Large intestine (tissue), 3 donors: Measurements from ENCODE around the gene COL6A5. TPM values are rescaled to one million over a fixed set of nuclear protein-coding genes. Genes with fewer than 3 reads are reported as not detected.
"Not testable (repeated sequence)": the region's sequence is repeated elsewhere in the genome, so short reads cannot be mapped to it uniquely, and the experiment has no call there.

Experiments used
- DNase-seq, 2 donors: peaks; one replicate each; pipeline versions ENCODE4 v3.0.0 to v3.0.0-alpha.2; 2013
- H3K27ac ChIP-seq: one replicate; pipeline ENCODE4 v1.5.1; 2013; ENCODE audit warnings: low read length
- H3K27me3 ChIP-seq: 2 replicates; pipeline ENCODE4 v1.6.1; 2013; ENCODE audit warnings: low read length; ENCODE audit not compliant: control insufficient read depth, insufficient read depth
- H3K36me3 ChIP-seq: 2 replicates; pipeline ENCODE4 v1.6.1; 2013; ENCODE audit warnings: low read length; ENCODE audit not compliant: control insufficient read depth, insufficient read depth
- H3K4me1 ChIP-seq: one replicate; pipeline ENCODE4 v1.6.1; 2013; ENCODE audit warnings: low read length; ENCODE audit not compliant: control insufficient read depth, insufficient read depth
- H3K4me3 ChIP-seq: one replicate; pipeline ENCODE4 v1.5.1; 2013; ENCODE audit warnings: low read length
- H3K9me3 ChIP-seq: one replicate; pipeline ENCODE4 v1.6.1; 2013; ENCODE audit warnings: mild to moderate bottlenecking, low read depth, low read length, moderate library complexity; ENCODE audit not compliant: control insufficient read depth
- WGBS: methylation state at CpG from one replicate; pipeline ENCODE4 v1.1.5; 2013; ENCODE audit warnings: low lambda C conversion rate; ENCODE audit not compliant: insufficient coverage; 5-methylcytosine and 5-hydroxymethylcytosine counted together
- polyA plus RNA-seq: library from polyadenylated mRNA; unstranded; fragments of 120-200 nt; gene quantifications from one replicate; pipeline ENCODE4 v1.2.1, GENCODE V29; 2013

Gene COL6A5
- polyA plus RNA-seq, 1 donor: 2.2 TPM

DNA sequence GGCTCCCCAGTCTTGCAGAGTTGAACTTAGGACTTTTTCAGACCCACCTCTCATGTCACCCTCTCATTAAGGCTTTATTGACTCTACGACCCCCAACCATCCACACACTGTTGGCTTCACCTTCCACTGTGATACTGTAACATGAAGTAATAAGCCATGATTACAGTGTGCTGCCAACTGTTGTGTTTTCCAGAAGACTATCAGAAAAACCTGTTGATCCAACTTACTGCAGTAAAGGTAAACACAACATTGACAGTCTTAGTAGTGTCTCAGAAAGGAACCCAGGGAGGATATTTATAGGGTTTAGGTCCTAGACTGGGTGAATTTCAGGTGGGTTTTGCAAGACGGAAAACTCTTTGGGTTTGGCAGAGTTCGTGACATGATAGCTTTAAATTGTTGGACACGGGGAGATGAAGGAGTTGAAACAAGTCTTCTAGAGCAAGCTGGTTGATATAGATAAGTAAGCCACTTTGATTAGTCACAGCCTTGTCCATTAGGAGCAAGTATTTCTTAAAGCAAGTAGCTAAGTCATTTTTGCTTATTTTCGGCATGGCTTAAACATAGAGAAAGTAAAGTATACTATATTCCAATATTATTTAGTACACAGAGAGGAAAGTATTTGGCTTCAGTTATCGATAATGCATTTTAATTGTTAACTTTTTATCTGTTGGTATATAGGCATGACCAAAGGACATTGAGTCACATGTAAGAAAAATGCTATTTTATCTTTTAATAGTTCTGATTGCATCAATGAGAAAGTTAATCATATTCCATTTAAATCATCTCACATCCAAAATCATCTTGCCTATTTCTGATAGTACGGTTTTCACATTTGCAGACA is 2.4 kb upstream of the COL6A5 start:
- peak in 1 of 2 donors; percentile 2 for DNase-seq
- WGBS: 71% methylated on average over 4 of the region's 7 CpGs
- Histone ChIP-seq H3K4me3 (no peak overlapping the region), H3K27me3 (peaks cover 22% of the 10 kb centered on the region), H3K27ac (no peak overlapping the region), H3K36me3 (no peaks in the 10 kb centered on the region), H3K9me3 (no peaks in the 10 kb centered on the region), H3K4me1 (no peaks in the 10 kb centered on the region)

DNA sequence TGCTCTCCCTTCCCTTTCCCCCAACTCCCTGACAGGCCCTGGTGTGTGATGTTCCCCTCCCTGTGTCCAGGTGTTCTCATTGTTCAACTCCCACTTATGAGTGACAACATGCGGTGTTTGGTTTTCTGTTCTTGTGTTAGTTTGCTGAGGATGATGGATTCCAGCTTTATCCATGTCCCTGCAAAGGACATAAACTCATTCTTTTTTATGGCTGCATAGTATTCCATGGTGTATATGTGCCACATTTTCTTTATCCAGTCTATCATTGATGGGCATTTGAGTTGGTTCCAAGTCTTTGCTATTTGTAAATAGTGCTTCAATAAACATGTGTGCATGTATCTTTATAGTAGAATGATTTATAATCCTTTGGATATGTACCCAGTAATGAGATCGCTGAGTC is 2.8 kb downstream of the COL6A5 start:
- WGBS: no CpG with 5 or more reads among the region's 2 CpGs
- peaks cover 19% of the 10 kb centered on the region for H3K27me3 ChIP-seq
- H3K4me1 ChIP-seq, H3K4me3 ChIP-seq, H3K9me3 ChIP-seq, DNase-seq, H3K27ac ChIP-seq, H3K36me3 ChIP-seq: not testable (repeated sequence)

DNA sequence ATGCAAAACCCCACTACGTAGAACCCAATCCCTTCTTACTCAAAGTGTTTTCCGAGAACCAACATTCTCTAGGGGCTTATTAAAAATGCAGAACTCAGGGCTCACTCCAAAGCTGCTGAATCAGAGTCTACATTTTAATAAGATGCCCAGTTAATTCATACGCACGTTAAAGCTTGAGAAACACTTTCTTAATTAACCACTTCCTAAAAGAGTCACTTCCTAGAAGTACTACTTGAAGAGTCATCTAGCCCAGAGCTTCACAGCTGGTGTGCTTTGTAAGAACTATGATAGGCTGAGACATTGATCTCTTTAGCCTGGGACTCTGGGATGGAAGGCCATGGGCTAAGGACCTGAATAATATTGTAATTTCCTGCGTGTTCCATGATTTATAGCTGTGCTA is 9.0 kb downstream of the COL6A5 start:
- Histone ChIP-seq H3K4me1 (no peaks in the 10 kb centered on the region), H3K4me3 (no peak overlapping the region), H3K27ac (no peak overlapping the region), H3K36me3 (no peaks in the 10 kb centered on the region), H3K9me3 (no peaks in the 10 kb centered on the region), H3K27me3 (no peaks in the 10 kb centered on the region)
- no peak for DNase-seq
- no CpG with 5 or more reads among the region's 5 CpGs for WGBS

DNA sequence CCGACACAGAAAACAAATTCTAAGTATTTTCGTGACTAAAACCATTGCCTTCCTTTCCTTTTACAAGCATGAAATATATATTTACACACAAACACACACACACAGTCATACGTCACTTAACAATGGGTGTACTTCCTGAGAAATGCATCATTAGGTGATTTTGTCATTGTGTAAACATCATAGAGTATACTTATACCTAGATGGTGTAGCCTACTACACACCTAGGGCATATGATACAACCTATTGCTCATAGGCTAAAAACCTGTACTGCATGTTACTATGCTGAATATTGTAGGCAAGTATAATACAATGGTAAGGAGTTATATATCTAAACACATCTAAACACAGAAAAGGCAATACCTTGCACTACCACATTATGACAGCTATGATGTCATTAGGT is 28.6 kb downstream of the COL6A5 start:
- Histone ChIP-seq H3K27me3 (no peaks in the 10 kb centered on the region), H3K9me3 (no peaks in the 10 kb centered on the region), H3K4me1 (no peaks in the 10 kb centered on the region), H3K36me3 (no peaks in the 10 kb centered on the region), H3K4me3 (no peak overlapping the region), H3K27ac (no peak overlapping the region)
- DNase-seq: no peak
- WGBS: 100% methylated on average over 2 of the region's 3 CpGs

DNA sequence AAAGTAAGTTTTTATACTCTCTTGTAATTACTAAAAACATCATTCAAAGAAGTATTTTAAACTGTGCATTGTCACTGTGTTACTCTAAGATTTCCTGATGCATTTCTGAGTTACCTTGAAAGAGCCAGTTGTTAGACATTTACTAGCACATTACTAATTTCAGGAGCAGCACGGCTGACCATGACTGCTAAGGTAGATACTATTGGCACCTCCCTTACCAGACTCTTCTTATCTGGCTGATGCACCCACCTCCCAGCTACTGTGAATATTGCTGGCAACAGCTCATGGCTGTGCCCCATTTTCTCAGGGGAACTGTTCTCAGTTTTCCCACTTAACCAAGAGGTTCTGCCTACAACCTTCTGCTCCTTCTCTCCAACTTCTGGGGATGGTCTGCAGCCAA is 29.4 kb downstream of the COL6A5 start:
- no peaks in the 10 kb centered on the region for H3K9me3 ChIP-seq
- no peaks in the 10 kb centered on the region for H3K36me3 ChIP-seq
- no CpG with 5 or more reads among the region's 1 CpG for WGBS
- no peak overlapping the region for H3K27ac ChIP-seq
- H3K4me1 ChIP-seq: no peaks in the 10 kb centered on the region
- DNase-seq: no peak
- H3K4me3 ChIP-seq: no peak overlapping the region
- H3K27me3 ChIP-seq: no peaks in the 10 kb centered on the region

DNA sequence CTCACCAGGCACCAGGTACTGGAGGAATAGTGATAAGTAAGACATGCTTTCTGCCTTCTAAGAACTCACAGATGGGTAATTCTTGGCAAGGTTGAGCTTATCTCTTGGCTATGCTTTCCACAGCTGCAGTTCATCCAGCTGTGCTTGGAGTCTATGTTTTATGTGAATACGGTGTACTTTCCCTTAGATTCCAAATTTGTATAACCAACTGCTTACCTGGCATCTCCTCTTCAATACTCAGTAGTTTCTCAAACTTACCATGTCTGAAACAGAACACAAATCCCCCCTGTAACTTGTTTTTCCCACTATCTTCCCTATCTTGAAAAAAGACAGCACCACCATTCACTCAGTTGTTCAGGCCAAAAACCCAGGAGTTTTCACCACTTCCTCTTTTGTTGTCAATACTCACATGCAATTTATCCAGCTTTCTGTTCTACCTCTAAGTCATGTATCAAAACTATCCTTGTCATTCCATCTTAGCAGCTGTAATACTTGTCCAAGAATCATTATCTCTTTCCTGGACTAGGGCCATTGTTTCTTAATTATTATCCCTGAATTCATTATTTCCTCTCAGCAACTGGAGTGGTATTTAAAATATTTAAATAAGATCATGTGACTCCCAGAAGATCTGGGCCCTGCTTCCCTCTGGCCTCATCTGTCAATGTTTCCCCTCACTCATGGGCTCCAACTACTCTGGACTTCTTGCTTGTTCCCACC is 32.6 kb downstream of the COL6A5 start:
- Histone ChIP-seq H3K4me3 (no peak overlapping the region), H3K27me3 (no peaks in the 10 kb centered on the region), H3K27ac (no peak overlapping the region), H3K4me1 (no peaks in the 10 kb centered on the region), H3K9me3 (no peaks in the 10 kb centered on the region), H3K36me3 (no peaks in the 10 kb centered on the region)
- DNase-seq: no peak
- no CpG with 5 or more reads among the region's 1 CpG for WGBS

DNA sequence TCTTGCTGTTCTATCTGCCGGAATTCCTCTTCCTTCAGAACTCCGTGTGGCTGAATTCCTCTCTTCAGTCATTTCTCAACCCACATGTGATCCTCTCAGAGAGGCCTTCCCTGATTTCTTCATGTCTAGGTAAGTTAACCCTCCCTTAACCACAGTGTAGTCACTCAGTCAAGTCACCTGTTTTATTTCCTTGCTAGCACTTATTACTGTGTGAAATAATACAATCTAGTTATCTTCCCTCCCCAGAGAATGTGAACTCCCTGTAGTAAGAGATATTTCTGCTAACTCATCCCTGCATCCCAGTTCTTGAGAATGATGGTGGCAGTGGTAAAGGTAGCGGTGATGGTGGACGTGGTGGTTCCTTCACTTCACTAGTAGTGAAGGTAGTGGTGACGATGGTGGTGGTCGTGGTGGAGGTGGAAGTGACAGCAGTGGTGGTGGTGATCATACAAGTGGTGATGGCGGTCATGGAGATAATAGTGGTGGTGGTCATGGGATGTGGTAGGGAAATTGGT is 33.3 kb downstream of the COL6A5 start:
- Histone ChIP-seq H3K4me1 (no peaks in the 10 kb centered on the region), H3K4me3 (no peak overlapping the region), H3K27me3 (no peaks in the 10 kb centered on the region), H3K9me3 (no peaks in the 10 kb centered on the region), H3K36me3 (no peaks in the 10 kb centered on the region), H3K27ac (no peak overlapping the region)
- 89% methylated on average over 3 of the region's 7 CpGs for WGBS
- DNase-seq: no peak

DNA sequence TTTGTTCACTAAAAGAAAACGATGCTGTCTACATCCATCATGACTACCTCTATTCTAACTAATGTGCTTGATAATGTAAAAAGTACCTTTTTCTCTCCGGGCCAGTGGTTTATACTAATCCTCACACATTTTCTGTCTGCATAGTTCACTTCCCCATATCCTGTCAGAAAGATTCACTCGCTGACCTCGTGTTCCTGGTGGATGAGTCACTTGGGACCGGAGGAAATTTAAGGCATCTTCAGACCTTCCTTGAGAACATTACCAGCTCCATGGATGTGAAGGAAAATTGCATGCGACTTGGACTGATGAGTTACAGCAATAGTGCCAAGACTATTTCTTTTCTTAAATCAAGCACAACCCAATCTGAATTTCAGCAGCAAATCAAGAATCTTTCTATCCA is 33.8 kb downstream of the COL6A5 start:
- H3K27ac ChIP-seq: no peak overlapping the region
- H3K4me3 ChIP-seq: no peak overlapping the region
- no peaks in the 10 kb centered on the region for H3K27me3 ChIP-seq
- no peaks in the 10 kb centered on the region for H3K36me3 ChIP-seq
- no peaks in the 10 kb centered on the region for H3K9me3 ChIP-seq
- 90% methylated on average over 2 of the region's 6 CpGs for WGBS
- H3K4me1 ChIP-seq: no peaks in the 10 kb centered on the region
- DNase-seq: no peak

DNA sequence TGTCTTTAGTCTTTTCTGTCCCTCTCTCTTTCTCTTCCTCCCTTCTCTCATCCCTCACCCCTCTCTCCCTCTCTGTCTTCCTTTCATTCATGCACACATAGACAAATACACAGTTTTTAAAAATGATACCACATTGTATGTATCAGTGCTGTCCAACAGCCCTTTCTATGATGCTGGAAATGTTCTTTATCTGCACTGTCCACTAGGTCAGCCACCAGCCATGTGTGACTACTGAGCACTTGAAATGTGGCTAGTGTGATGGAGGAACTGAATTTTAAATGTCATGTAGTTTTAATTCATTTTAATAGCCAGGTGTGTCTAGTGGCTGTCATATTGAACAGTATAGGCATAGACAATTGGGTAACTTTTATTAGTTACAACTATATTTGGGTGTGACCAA is 34.9 kb downstream of the COL6A5 start:
- H3K36me3 ChIP-seq: no peaks in the 10 kb centered on the region
- no peak for DNase-seq
- H3K27ac ChIP-seq: no peak overlapping the region
- H3K27me3 ChIP-seq: no peaks in the 10 kb centered on the region
- no peak overlapping the region for H3K4me3 ChIP-seq
- no peaks in the 10 kb centered on the region for H3K9me3 ChIP-seq
- no peaks in the 10 kb centered on the region for H3K4me1 ChIP-seq

DNA sequence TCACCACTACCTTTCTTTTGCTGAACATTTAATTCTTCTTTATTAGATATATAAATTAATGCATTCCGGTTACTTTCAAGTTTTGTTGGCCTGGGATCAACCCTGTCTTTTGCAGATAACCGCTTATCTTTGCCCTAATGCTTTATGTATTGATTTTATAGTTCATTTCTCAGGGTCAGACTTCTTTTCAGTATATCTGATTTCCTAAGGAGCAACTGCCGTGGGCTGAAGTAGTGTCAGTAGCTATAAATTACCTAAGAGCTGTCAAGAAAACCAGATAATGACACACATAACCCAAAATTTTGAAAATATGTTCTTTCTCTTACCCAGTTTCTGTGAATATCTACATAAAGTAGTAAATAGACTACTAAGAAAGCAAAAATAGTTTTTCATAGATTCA is 38.0 kb downstream of the COL6A5 start:
- DNase-seq: no peak
- H3K27me3 ChIP-seq: no peaks in the 10 kb centered on the region
- no peaks in the 10 kb centered on the region for H3K4me1 ChIP-seq
- no peaks in the 10 kb centered on the region for H3K9me3 ChIP-seq
- no peaks in the 10 kb centered on the region for H3K36me3 ChIP-seq
- 38% methylated on average over 3 of the region's 3 CpGs for WGBS
- H3K27ac ChIP-seq: no peak overlapping the region
- no peak overlapping the region for H3K4me3 ChIP-seq
